Stomach (tissue), 4 donors: ENCODE results near the gene SLC35D1.

Source experiments
- EP300 ChIP-seq: sonication (generic); formaldehyde crosslinking; IDR thresholded peaks from one replicate; pipeline ENCODE4 v1.6.1; 2017; ENCODE audit warnings: antibody characterized with exemption
- POLR2A ChIP-seq, 4 donors: fragments of 450-650 bp; IDR thresholded peaks; one replicate each; pipeline ENCODE4 v1.6.1; 2016; ENCODE audit warnings: antibody characterized with exemption in 4 of 4, control low read depth in 2 of 4, mild to moderate bottlenecking in 1 of 4, moderate library complexity in 1 of 4
- POLR2AphosphoS5 ChIP-seq, 3 donors: sonication (generic); formaldehyde crosslinking; IDR thresholded peaks; one replicate each; pipeline ENCODE4 v1.6.1; 2016; ENCODE audit warnings: antibody characterized with exemption in 3 of 3
- TF ChIP-seq, protein P1 (sequence below), 7 experiments: fragments of 450-650 bp in 4 of 7; fragments of 200-600 bp in 3 of 7; sonication (generic) in 3 of 7; IDR thresholded peaks; one replicate each; pipeline ENCODE4 v1.5.1; 2016 to 2019; ENCODE audit warnings: antibody characterized with exemption in 7 of 7, control low read depth in 2 of 7, mild to moderate bottlenecking in 1 of 7

DNA sequence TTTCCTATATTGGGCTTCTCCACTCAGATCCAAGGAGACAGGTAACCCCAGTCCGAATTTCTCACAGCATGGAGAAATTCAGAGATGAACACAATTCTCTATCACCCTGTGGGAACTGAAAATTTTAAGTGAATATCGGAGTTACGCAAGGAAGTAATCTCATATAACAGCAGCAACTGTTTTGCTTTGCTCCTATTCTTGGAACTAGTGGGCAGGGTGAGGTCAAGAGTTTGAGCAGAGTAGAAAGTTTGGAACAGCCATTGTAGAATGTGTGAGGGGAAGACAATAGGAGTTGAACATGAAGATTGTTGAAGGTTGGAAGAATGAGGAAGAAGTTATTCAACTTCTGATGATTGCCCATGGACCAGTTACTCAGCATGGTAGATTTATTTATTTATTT, 24.3 kb upstream of the SLC35D1 start:
- TF ChIP-seq POLR2AphosphoS5 (IDR thresholded peaks at IDR 0.05) (no peak), EP300 (no peak), POLR2A (IDR thresholded peaks at IDR 0.05) (no peak)
- TF ChIP-seq, protein P1, sequence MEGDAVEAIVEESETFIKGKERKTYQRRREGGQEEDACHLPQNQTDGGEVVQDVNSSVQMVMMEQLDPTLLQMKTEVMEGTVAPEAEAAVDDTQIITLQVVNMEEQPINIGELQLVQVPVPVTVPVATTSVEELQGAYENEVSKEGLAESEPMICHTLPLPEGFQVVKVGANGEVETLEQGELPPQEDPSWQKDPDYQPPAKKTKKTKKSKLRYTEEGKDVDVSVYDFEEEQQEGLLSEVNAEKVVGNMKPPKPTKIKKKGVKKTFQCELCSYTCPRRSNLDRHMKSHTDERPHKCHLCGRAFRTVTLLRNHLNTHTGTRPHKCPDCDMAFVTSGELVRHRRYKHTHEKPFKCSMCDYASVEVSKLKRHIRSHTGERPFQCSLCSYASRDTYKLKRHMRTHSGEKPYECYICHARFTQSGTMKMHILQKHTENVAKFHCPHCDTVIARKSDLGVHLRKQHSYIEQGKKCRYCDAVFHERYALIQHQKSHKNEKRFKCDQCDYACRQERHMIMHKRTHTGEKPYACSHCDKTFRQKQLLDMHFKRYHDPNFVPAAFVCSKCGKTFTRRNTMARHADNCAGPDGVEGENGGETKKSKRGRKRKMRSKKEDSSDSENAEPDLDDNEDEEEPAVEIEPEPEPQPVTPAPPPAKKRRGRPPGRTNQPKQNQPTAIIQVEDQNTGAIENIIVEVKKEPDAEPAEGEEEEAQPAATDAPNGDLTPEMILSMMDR (IDR thresholded peaks at IDR 0.05), result no peak
